ENCODE measurements around the gene TMPRSS4.

Gene TMPRSS4

GRCh38 chr11:118084656-118085055 lies 7.8 kb downstream of the TMPRSS4 start:
- Histone ChIP-seq H3K27me3 (ENCODE audit: insufficient read depth, poor library complexity, severe bottlenecking) (no peaks in the 10 kb centered on the region), H3K4me1 (ENCODE audit: insufficient read depth, poor library complexity, severe bottlenecking) (peaks cover 8% of the 10 kb centered on the region), H3K36me3 (ENCODE audit: low read depth) (no peaks in the 10 kb centered on the region), H3K4me3 (ENCODE audit: severe bottlenecking) (no peak overlapping the region), H3K9me3 (ENCODE audit: severe bottlenecking) (no peaks in the 10 kb centered on the region), H3K27ac (ENCODE audit: poor library complexity, severe bottlenecking) (no peak overlapping the region)
- TF ChIP-seq CTCF (IDR thresholded peaks at IDR 0.05; ENCODE audit: poor library complexity, severe bottlenecking) = no peak
- no peak for DNase-seq (ENCODE audit: low spot score)
- ATAC-seq (ENCODE audit: low read depth) = no peak

- H3K27ac ChIP-seq (ENCODE audit: poor library complexity, severe bottlenecking) = no peak within 1 kb of the TSS
- no peaks in the 10 kb centered on the region for H3K4me1 ChIP-seq (ENCODE audit: insufficient read depth, poor library complexity, severe bottlenecking)
- H3K9me3 ChIP-seq (ENCODE audit: severe bottlenecking) = no peaks in the 10 kb centered on the region
- ATAC-seq (ENCODE audit: low read depth) (no peak), DNase-seq (ENCODE audit: low spot score) (no peak)
- H3K4me3 ChIP-seq (ENCODE audit: severe bottlenecking) = no peak within 1 kb of the TSS
- no peaks in the 10 kb centered on the region for H3K27me3 ChIP-seq (ENCODE audit: insufficient read depth, poor library complexity, severe bottlenecking)
- no peaks in the 10 kb centered on the region for H3K36me3 ChIP-seq (ENCODE audit: low read depth)
- no peak for TF ChIP-seq CTCF (IDR thresholded peaks at IDR 0.05; ENCODE audit: poor library complexity, severe bottlenecking)
Observed at GRCh38 chr11:118086913-118087768, 10.3 kb downstream of the TMPRSS4 start, which contains the start of gene SMIM35. TSS of gene SMIM35 (minus strand) at chr11:118086963. CDS start at chr11:118086757, 206 bp downstream.

GRCh38 chr11:118087931-118088330 lies 11.1 kb downstream of the TMPRSS4 start:
- no peak for TF ChIP-seq CTCF (IDR thresholded peaks at IDR 0.05; ENCODE audit: poor library complexity, severe bottlenecking)
- Histone ChIP-seq H3K9me3 (ENCODE audit: severe bottlenecking) (no peaks in the 10 kb centered on the region), H3K4me3 (ENCODE audit: severe bottlenecking) (no peak overlapping the region), H3K27ac (ENCODE audit: poor library complexity, severe bottlenecking) (no peak overlapping the region), H3K4me1 (ENCODE audit: insufficient read depth, poor library complexity, severe bottlenecking) (no peaks in the 10 kb centered on the region), H3K27me3 (ENCODE audit: insufficient read depth, poor library complexity, severe bottlenecking) (no peaks in the 10 kb centered on the region), H3K36me3 (ENCODE audit: low read depth) (no peaks in the 10 kb centered on the region)
- no peak for ATAC-seq (ENCODE audit: low read depth)
- no peak for DNase-seq (ENCODE audit: low spot score)

- Histone ChIP-seq H3K27ac (ENCODE audit: poor library complexity, severe bottlenecking) (no peak overlapping the region), H3K4me3 (ENCODE audit: severe bottlenecking) (no peak overlapping the region)
- DNase-seq (ENCODE audit: low spot score) = no peak
Observed at GRCh38 chr11:118088531-118088930, 11.7 kb downstream of the TMPRSS4 start.

More at GRCh38 chr11:118088531-118088930, 11.7 kb downstream of the TMPRSS4 start:
- no peaks in the 10 kb centered on the region for H3K9me3 ChIP-seq (ENCODE audit: severe bottlenecking)
- H3K27me3 ChIP-seq (ENCODE audit: insufficient read depth, poor library complexity, severe bottlenecking) = no peaks in the 10 kb centered on the region
- H3K4me1 ChIP-seq (ENCODE audit: insufficient read depth, poor library complexity, severe bottlenecking) = no peaks in the 10 kb centered on the region
- ATAC-seq (ENCODE audit: low read depth) = peak; percentile 38; the same call in 1 of the 3 replicates
- no peak for TF ChIP-seq CTCF (IDR thresholded peaks at IDR 0.05; ENCODE audit: poor library complexity, severe bottlenecking)
- no peaks in the 10 kb centered on the region for H3K36me3 ChIP-seq (ENCODE audit: low read depth)
